ENCODE measurements around the gene IRF3. TPM values are rescaled to one million over a fixed set of nuclear protein-coding genes. Genes with fewer than 3 reads are reported as not detected.

Gene IRF3
- total RNA-seq, 6 experiments from 2014 or later = 29.6 to 41.8 (median 35.3) TPM

DNA sequence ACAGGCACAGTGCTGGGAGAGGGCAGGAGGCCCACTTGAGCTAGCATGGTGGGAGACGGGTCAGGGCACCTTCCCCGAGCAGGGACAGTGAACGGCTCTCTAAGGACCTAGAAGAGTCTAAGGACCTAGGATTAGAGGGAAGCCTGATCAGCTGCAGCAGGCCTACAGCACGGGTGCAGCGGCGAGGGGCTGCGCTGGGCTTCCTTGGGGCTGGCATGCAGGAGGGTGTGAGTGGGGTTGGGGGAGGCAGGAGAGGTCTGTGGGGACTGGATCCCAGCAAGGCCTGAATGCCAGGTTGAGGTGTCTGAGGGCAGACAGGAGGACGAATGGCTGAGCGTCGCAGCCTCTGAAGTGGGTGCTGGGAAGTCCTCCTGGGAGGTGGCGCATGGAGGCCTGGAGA lies 20.1 kb downstream of the IRF3 start:
- DNase-seq = peak in 1 of 3 donors; percentile 16
- Histone ChIP-seq H3K27me3 (no peaks in the 10 kb centered on the region), H3K27ac (no peak overlapping the region), H3K9me3 (no peaks in the 10 kb centered on the region), H3K36me3 (peaks cover 0 to 38% (median 5%) of the 10 kb centered on the region in 4 donors), H3K4me1 (peaks cover 0 to 15% (median 8%) of the 10 kb centered on the region in 4 donors), H3K4me3 (no peak overlapping the region)
- intact Hi-C loops (cut with DNase I) = no loop called here
- TF ChIP-seq, protein P1, sequence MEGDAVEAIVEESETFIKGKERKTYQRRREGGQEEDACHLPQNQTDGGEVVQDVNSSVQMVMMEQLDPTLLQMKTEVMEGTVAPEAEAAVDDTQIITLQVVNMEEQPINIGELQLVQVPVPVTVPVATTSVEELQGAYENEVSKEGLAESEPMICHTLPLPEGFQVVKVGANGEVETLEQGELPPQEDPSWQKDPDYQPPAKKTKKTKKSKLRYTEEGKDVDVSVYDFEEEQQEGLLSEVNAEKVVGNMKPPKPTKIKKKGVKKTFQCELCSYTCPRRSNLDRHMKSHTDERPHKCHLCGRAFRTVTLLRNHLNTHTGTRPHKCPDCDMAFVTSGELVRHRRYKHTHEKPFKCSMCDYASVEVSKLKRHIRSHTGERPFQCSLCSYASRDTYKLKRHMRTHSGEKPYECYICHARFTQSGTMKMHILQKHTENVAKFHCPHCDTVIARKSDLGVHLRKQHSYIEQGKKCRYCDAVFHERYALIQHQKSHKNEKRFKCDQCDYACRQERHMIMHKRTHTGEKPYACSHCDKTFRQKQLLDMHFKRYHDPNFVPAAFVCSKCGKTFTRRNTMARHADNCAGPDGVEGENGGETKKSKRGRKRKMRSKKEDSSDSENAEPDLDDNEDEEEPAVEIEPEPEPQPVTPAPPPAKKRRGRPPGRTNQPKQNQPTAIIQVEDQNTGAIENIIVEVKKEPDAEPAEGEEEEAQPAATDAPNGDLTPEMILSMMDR (IDR thresholded peaks at IDR 0.05) = no peak
- no peak for TF ChIP-seq POLR2A (IDR thresholded peaks at IDR 0.05)
- no peak for ATAC-seq
- 80% methylated on average over 2 of the region's 11 CpGs for WGBS (ENCODE audit: insufficient coverage, low coverage, low lambda C conversion rate, missing lambda C conversion rate)

DNA sequence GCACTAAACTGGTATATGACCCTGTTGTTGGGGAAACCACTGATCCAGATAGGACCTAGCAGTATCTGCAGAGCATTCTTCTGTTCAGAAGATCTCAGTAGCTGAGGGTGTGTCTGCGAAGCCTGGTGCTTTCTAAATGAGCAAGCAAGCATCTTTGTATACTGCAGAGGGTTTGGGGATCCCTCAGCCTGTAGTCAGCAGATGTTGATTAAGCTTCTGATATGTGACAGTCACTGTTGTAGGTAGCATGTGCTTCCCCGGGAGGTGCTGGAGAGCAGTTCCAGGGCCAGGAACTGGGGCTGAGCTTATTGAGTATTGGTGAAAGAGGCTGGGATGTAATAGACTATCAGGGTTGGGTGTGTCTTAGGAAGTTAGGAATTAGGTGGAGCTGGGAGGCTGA lies 22.2 kb downstream of the IRF3 start:
- WGBS (ENCODE audit: insufficient coverage, low coverage, low lambda C conversion rate, missing lambda C conversion rate) = 71% methylated on average over 2 of the region's 2 CpGs
- peaks cover 0 to 15% (median 8%) of the 10 kb centered on the region in 4 donors for H3K4me1 ChIP-seq
- H3K27ac ChIP-seq = no peak overlapping the region
- TF ChIP-seq, protein P1 (IDR thresholded peaks at IDR 0.05) = no peak
- TF ChIP-seq POLR2A (IDR thresholded peaks at IDR 0.05) = no peak
- no peak overlapping the region for H3K4me3 ChIP-seq
- no peak for DNase-seq
- H3K27me3 ChIP-seq = no peaks in the 10 kb centered on the region
- intact Hi-C loops (cut with DNase I) = no loop called here
- ATAC-seq = no peak
- no peaks in the 10 kb centered on the region for H3K9me3 ChIP-seq
- peaks cover 0 to 22% (median 2%) of the 10 kb centered on the region in 4 donors for H3K36me3 ChIP-seq

DNA sequence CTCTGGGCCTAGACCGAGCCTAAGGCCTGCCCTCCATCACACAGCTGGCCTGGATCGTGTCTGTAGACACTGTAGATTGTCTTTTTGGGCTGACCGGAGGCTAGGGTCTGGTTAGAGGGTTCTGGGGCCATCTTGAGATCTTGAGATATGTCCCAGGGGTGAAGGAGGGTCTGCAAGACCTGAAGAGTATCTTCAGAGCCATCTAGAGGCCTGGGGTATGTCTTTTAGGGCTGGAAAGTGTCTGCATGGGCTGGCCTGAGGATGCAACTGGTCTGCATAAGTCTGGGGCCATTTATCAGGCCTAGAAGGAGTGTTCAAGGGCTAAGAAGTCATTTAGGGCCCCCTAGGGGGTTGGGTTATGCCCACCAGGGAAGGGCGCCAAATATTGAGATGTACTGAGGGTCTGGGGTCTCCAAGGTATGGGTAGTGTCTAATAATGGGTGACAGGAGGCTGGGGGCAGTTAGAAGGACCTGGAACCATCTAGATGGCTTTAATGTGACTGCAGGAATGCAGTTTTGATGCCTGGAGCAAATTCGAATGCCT lies 23.1 kb downstream of the IRF3 start:
- Histone ChIP-seq H3K27me3 (no peaks in the 10 kb centered on the region), H3K9me3 (no peaks in the 10 kb centered on the region), H3K4me3 (peak overlapping the region; percentile 93 to 96 (median 96)), H3K27ac (peak overlapping the region; percentile 75 to 87 (median 83)), H3K4me1 (peaks cover 0 to 15% (median 8%) of the 10 kb centered on the region in 4 donors), H3K36me3 (peaks cover 0 to 19% (median 2%) of the 10 kb centered on the region in 4 donors)
- no peak for DNase-seq
- WGBS (ENCODE audit: insufficient coverage, low coverage, low lambda C conversion rate, missing lambda C conversion rate) = 3% methylated on average over 3 of the region's 5 CpGs
- intact Hi-C loops (cut with DNase I) = no loop called here
- no peak for ATAC-seq
- TF ChIP-seq, protein P1 (IDR thresholded peaks at IDR 0.05) = no peak
- TF ChIP-seq POLR2A (IDR thresholded peaks at IDR 0.05) = no peak

DNA sequence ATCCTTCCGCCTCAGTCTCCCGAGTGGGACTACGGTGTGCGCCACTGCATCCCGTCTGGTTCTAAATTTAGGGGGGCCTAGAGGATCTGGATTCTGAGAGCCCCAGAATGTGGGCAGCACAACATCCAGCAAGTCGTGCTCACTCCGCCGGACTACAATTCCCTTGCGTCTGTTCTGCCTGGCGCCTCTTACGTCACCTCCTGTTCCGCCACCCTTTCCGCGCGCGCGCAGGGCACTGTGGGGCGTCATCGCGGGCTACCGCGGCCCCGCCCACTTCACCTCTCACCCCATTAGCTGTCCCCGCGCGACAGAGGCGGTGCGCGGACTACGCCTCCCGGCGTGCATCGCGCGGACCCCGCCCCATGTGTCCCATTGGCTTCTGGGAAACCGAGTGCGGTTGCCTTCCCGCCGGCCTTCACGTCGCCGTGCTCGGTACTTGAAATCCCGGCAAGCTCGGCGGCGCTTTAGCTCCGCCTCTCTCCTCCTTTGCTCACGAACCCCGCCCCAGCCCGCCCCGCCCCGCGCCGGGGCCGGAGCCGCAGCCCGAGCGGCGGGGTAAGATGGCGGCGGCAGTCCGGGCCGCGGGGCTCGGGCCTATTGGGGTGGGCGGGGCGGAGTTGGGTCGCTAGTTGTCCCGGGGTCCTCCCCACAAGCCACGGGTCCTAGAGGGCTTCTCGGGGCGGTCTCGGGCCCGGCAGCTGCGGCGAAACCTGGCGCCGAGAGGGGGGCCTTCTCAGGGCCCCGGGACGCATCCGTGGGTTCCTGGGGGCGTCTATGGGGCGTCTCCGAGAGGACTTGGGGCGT lies 23.8 kb downstream of the IRF3 start, which contains the start of gene SCAF1:
TSS of gene SCAF1 (plus strand) at position 522 of the 804 bp plus-strand sequence. CDS start 2,818 bp downstream, outside the sequence.
- Histone ChIP-seq H3K4me1 (peaks cover 0 to 15% (median 8%) of the 10 kb centered on the region in 4 donors), H3K4me3 (peak within 1 kb of the TSS; percentile 93 to 96 (median 96)), H3K27ac (peak within 1 kb of the TSS; percentile 86 to 98 (median 93)), H3K27me3 (no peaks in the 10 kb centered on the region), H3K36me3 (peaks cover 0 to 13% (median 2%) of the 10 kb centered on the region in 4 donors), H3K9me3 (no peaks in the 10 kb centered on the region)
- WGBS (ENCODE audit: insufficient coverage, low coverage, low lambda C conversion rate, missing lambda C conversion rate) = 0% methylated on average over 10 of the region's 87 CpGs
- ATAC-seq (peak; percentile 73 to 81 (median 81)), DNase-seq (peak; percentile 99)
- intact Hi-C loops (cut with DNase I) = no loop called here
- TF ChIP-seq, protein P1 (IDR thresholded peaks at IDR 0.05) = no peak
- TF ChIP-seq POLR2A (IDR thresholded peaks at IDR 0.05) = peak; percentile 90

Measured in right lobe of liver (tissue), 6 donors.